GM12878 (cell line): Measurements from ENCODE around the gene ATP8A1. TPM values are rescaled to one million over a fixed set of nuclear protein-coding genes. Genes with fewer than 3 reads are reported as not detected.

Experiments used
- ATAC-seq: fragments of 200-7000 bp; cut with Tn5 transposase; 3 replicates; pipeline ENCODE4 v1.9.1; 2020; ENCODE audit warnings: mild to moderate bottlenecking, moderate library complexity
- BruUV-seq: library from RNA; stranded (reverse); fragments of 400-500 nt; replicated peaks from 2 replicates; lab custom pipeline; 2021; lab: Mats Ljungman, UMichigan
- CTCF ChIA-PET: fragments of 300-600 bp; sonication (Branson Sonifier 250); formaldehyde crosslinking; extraction: SDS; loops from one replicate; lab custom pipeline; 2021; ENCODE audit warnings: inconsistent platforms; lab: Yijun Ruan, JAX
- POLR2A ChIA-PET: fragments of 350-600 bp; formaldehyde crosslinking; extraction: SDS; loops from one replicate; lab custom pipeline; 2021; ENCODE audit warnings: inconsistent platforms; lab: Charles Lee
- RAD21 ChIA-PET: fragments of 300-600 bp; sonication (Branson Sonifier 250); formaldehyde crosslinking; loops from one replicate; lab custom pipeline; 2023; ENCODE audit warnings: antibody characterized with exemption; ENCODE audit not compliant: unreplicated experiment; lab: Charles Lee
- SMC1A ChIA-PET: fragments of 300-600 bp; sonication (Branson Sonifier 250); formaldehyde crosslinking; loops from one replicate; lab custom pipeline; 2023; ENCODE audit not compliant: unreplicated experiment, uncharacterized antibody; lab: Charles Lee
- DNase-seq: peaks from one replicate; pipeline ENCODE4 v3.0.0-alpha.2; 2011; ENCODE audit warnings: low read depth, low spot score
- FAIRE-seq: peaks from 3 replicates; lab custom pipeline; 2011; peaks lifted over from hg19 to GRCh38; lab: Jason Lieb, UNC
- H2AFZ ChIP-seq: 2 replicates; pipeline ENCODE4 v1.6.0; 2011; ENCODE audit warnings: low read depth, low read length, control low read depth; ENCODE audit not compliant: control insufficient read depth
- H3K27ac ChIP-seq: 2 replicates; pipeline ENCODE4 v1.5.1; 2011; ENCODE audit warnings: control low read depth; ENCODE audit not compliant: control insufficient read depth, insufficient read depth
- H3K27me3 ChIP-seq, 2 experiments: replicated peaks in 1 of 2; 2 replicates each; pipeline versions ENCODE4 v1.6.0 to v1.6.1; 2011; ENCODE audit warnings: low read length in 1 of 2; ENCODE audit not compliant: control insufficient read depth in 2 of 2, insufficient read depth in 2 of 2
- H3K36me3 ChIP-seq, 2 experiments: 2 replicates each; pipeline ENCODE4 v1.5.1; 2011; ENCODE audit warnings: low read length in 1 of 2; ENCODE audit not compliant: control insufficient read depth in 2 of 2, insufficient read depth in 2 of 2
- H3K4me1 ChIP-seq: 2 replicates; pipeline ENCODE4 v1.6.1; 2011; ENCODE audit warnings: mild to moderate bottlenecking, low read length, moderate library complexity, mixed read lengths; ENCODE audit not compliant: control insufficient read depth, insufficient read depth
- H3K4me2 ChIP-seq: 2 replicates; pipeline ENCODE4 v1.6.0; 2011; ENCODE audit warnings: control low read depth; ENCODE audit not compliant: control insufficient read depth, insufficient read depth
- H3K4me3 ChIP-seq: fragments of 200-600 bp; sonication (generic); 2 replicates; pipeline ENCODE4 v1.5.1; 2016
- H3K79me2 ChIP-seq: 2 replicates; pipeline ENCODE4 v1.6.0; 2011; ENCODE audit warnings: low read length; ENCODE audit not compliant: control insufficient read depth, insufficient read depth
- H3K9ac ChIP-seq: 2 replicates; pipeline ENCODE4 v1.8.0; 2011; ENCODE audit warnings: low read length, control low read depth, mixed read lengths; ENCODE audit not compliant: control insufficient read depth, insufficient read depth
- H3K9me3 ChIP-seq: replicated peaks from 3 replicates; pipeline ENCODE4 v1.5.1; 2011; ENCODE audit warnings: mild to moderate bottlenecking, low read length; ENCODE audit not compliant: control insufficient read depth, insufficient read depth
- H4K20me1 ChIP-seq: 2 replicates; pipeline ENCODE4 v1.6.0; 2011; ENCODE audit not compliant: control insufficient read depth, insufficient read depth
- HSF1 ChIP-seq: fragments of 150-350 bp; IDR thresholded peaks from 2 replicates; pipeline ENCODE4 v1.6.1; 2014; ENCODE audit warnings: mild to moderate bottlenecking, low read depth, low read length
- IKZF1 ChIP-seq: fragments of 450-650 bp; conservative IDR thresholded peaks from 2 replicates; pipeline ENCODE4 v1.6.1; 2017; ENCODE audit warnings: antibody characterized with exemption, mild to moderate bottlenecking
- LARP7 ChIP-seq: fragments of 450-650 bp; IDR thresholded peaks from 2 replicates; pipeline ENCODE4 v1.6.1; 2017; ENCODE audit warnings: mild to moderate bottlenecking
- MYC ChIP-seq: IDR thresholded peaks from 2 replicates; pipeline ENCODE4 v1.6.1; 2011; ENCODE audit warnings: mild to moderate bottlenecking, low read length, moderate library complexity, inconsistent platforms; ENCODE audit not compliant: insufficient read depth, insufficient replicate concordance, insufficient read length, severe bottlenecking
- PAX8 ChIP-seq: fragments of 450-650 bp; IDR thresholded peaks from 2 replicates; pipeline ENCODE4 v1.6.1; 2017; ENCODE audit warnings: mild to moderate bottlenecking, moderate library complexity
- PML ChIP-seq: IDR thresholded peaks from 2 replicates; pipeline ENCODE4 v1.6.1; 2012; ENCODE audit warnings: low read length, inconsistent platforms
- RUNX3 ChIP-seq: IDR thresholded peaks from 2 replicates; pipeline ENCODE4 v1.6.1; 2012; ENCODE audit warnings: low read length, inconsistent platforms
- WGBS: methylation state at CpG from one replicate; pipeline ENCODE4 v1.1.6; 2016; ENCODE audit warnings: low lambda C conversion rate; ENCODE audit not compliant: insufficient replicate concordance, insufficient coverage; ENCODE audit errors: missing lambda C conversion rate; 5-methylcytosine and 5-hydroxymethylcytosine counted together
- in situ Hi-C: fragments of 300-500 bp; cut with MboI; formaldehyde crosslinking; loops from 9 replicates; pipeline ENCODE4 v1.14.3; 2018; ENCODE audit warnings: mixed read lengths
- intact Hi-C: fragments of 100-400 bp; cut with micrococcal nuclease; formaldehyde crosslinking; loops from one replicate; pipeline ENCODE4 v1.14.2; 2022; ENCODE audit not compliant: unreplicated experiment
- polyA plus RNA-seq, 11 experiments: library from polyadenylated mRNA; depleted of rRNA in 4 of 11; unstranded in 6 of 11; stranded (reverse) in 5 of 11; fragments of >200 nt; fragmentation: Nextera tagmentation in 4 of 11; fragmentation: Illumina TruSeq in 1 of 11; extraction: Ambion mirVana in 4 of 11; extraction: Trizol in 1 of 11; gene quantifications; 1 replicate in 1 of 11; 2 replicates in 10 of 11; pipeline versions ENCODE4 v1.2.1 to v1.2.3, GENCODE V29; 2011 to 2016; ENCODE audit warnings: inconsistent platforms in 2 of 11, missing spikeins in 2 of 11, low read depth in 1 of 11
- total RNA-seq, 4 experiments: library from RNA; depleted of rRNA in 3 of 4; stranded (reverse); fragments of >200 nt in 3 of 4; fragmentation: Illumina TruSeq in 1 of 4; extraction: Trizol in 1 of 4; gene quantifications; 2 replicates each; pipeline versions ENCODE4 v1.2.1 to v1.2.3, GENCODE V29; 2013 to 2021

The ATP8A1 gene
- total and polyA plus RNA-seq, 10 of the 15 experiments (the other 5 are each of a cell fraction or from before 2014, with no cell fraction given) = 9.0 to 116 (median 37.3) TPM

- Histone ChIP-seq H3K27me3 (no peaks in the 10 kb centered on the region), H4K20me1 (no peaks in the 10 kb centered on the region), H3K9me3 (peaks cover 15% of the 10 kb centered on the region), H3K4me2 (peak overlapping the region; percentile 34), H3K36me3 (0 out of 4 replicates have a peak, but pooled peaks cover 0 to 4% of the 10 kb centered on the region in 2 experiments), H2AFZ (no peak overlapping the region), H3K4me3 (peak overlapping the region; percentile 16; the same call in 1 of the 2 replicates), H3K27ac (no peak overlapping the region), H3K4me1 (peaks cover 14% of the 10 kb centered on the region), H3K9ac (no peak overlapping the region), H3K79me2 (peaks cover 96% of the 10 kb centered on the region)
- ChIA-PET CTCF (interaction anchor here (0.8 to 2.3 kb wide), 6 partner anchors 8 to 81 kb away, joined by 3 to 9 read pairs (median 5); no protein-coding TSS in a partner anchor), SMC1A (interaction anchor here (0.8 to 20.0 kb wide), 10 partner anchors 8 to 81 kb away, joined by 3 to 478 read pairs (median 4); no protein-coding TSS in a partner anchor), POLR2A (interaction anchor here (0.8 to 2.6 kb wide), 4 partner anchors 10 to 22 kb away, joined by 4 to 20 read pairs (median 5); no protein-coding TSS in a partner anchor), RAD21 (interaction anchor here (0.6 to 2.2 kb wide), 10 partner anchors 8 to 160 kb away, joined by 3 to 14 read pairs (median 5); no protein-coding TSS in a partner anchor)
- DNase-seq (no peak), FAIRE-seq (no peak), ATAC-seq (no peak)
- intact Hi-C loops (no loop called here), in situ Hi-C loops (loop anchor here (25.0 kb wide), 1 partner anchor 1988 kb away; no protein-coding TSS in a partner anchor)
- no TSS peak for BruUV-seq
- TF ChIP-seq MYC (no peak), HSF1 (no peak), IKZF1 (no peak), PML (no peak), LARP7 (no peak), PAX8 (no peak), RUNX3 (no peak)
- WGBS = 88% methylated on average over 4 of the region's 4 CpGs
These were observed 7.0 kb downstream of the ATP8A1 start for GRCh38 chr4:42649870-42650269.
